ENCODE results near the gene FBXW4. TPM values are rescaled to one million over a fixed set of nuclear protein-coding genes. Genes with fewer than 3 reads are reported as not detected.

Gene FBXW4
- total and polyA plus RNA-seq, 8 donors = 36.6 to 95.3 (median 42.6) TPM

GRCh38 chr10:101607124-101607523, 87.8 kb downstream of the FBXW4 start:
- DNase-seq = no peak
- Histone ChIP-seq H3K27ac (no peak overlapping the region), H3K27me3 (no peaks in the 10 kb centered on the region), H3K4me1 (no peaks in the 10 kb centered on the region), H3K4me3 (no peak overlapping the region), H3K36me3 (peaks cover 48 to 89% (median 79%) of the 10 kb centered on the region in 4 donors), H3K9me3 (no peaks in the 10 kb centered on the region)
- WGBS, 5 donors = 36 to 53% (median 47%) methylated on average over 2 of the region's 2 CpGs; no CpG with 5 or more reads in 1 of the 5 donors
- TF ChIP-seq, protein P1, sequence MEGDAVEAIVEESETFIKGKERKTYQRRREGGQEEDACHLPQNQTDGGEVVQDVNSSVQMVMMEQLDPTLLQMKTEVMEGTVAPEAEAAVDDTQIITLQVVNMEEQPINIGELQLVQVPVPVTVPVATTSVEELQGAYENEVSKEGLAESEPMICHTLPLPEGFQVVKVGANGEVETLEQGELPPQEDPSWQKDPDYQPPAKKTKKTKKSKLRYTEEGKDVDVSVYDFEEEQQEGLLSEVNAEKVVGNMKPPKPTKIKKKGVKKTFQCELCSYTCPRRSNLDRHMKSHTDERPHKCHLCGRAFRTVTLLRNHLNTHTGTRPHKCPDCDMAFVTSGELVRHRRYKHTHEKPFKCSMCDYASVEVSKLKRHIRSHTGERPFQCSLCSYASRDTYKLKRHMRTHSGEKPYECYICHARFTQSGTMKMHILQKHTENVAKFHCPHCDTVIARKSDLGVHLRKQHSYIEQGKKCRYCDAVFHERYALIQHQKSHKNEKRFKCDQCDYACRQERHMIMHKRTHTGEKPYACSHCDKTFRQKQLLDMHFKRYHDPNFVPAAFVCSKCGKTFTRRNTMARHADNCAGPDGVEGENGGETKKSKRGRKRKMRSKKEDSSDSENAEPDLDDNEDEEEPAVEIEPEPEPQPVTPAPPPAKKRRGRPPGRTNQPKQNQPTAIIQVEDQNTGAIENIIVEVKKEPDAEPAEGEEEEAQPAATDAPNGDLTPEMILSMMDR (IDR thresholded peaks at IDR 0.05) = no peak
- TF ChIP-seq POLR2A (IDR thresholded peaks at IDR 0.05) (no peak), POLR2AphosphoS5 (IDR thresholded peaks at IDR 0.05) (no peak), EP300 (IDR thresholded peaks at IDR 0.05) (no peak)
- intact Hi-C loops (cut with DNase I; ENCODE audit: low total_unique reads) = no loop called here

DNA sequence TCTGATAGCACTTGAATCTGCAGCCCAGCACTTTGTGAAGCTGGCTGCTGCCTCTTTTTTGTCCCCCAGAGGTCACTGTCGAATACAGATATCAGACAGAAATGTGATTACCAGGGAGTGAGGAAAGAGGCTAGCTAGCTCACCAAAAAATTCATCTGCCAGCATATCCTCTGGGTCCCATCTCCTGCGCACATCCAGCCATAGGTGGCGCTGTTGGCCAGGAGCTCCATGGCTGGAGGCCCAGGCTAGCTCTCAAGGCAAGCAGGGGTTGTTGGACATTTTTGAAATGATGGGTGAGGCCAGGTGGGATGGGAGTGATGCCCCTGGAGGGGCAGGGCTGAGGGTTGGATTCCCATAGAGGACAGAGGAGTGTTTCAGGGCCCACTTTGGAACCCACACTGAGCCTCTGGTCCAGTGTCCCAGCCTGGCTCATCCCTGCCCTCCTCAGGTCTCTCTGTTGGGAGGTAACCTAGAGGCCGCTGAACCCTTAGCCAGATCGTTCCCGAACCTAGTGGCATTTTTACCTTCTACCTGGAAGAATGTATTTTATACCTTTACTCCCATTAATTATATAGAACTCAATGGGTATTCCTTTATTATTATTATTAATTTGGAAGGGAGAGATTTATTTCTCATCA, 92.1 kb downstream of the FBXW4 start:
- TF ChIP-seq EP300 (IDR thresholded peaks at IDR 0.05) (no peak), POLR2AphosphoS5 (IDR thresholded peaks at IDR 0.05) (no peak)
- TF ChIP-seq, protein P1 (IDR thresholded peaks at IDR 0.05) = peak in 5 of 7 experiments; percentile 42 to 80 (median 55)
- Histone ChIP-seq H3K27ac (no peak overlapping the region), H3K9me3 (no peaks in the 10 kb centered on the region), H3K4me1 (no peaks in the 10 kb centered on the region), H3K36me3 (peaks cover 14 to 60% (median 41%) of the 10 kb centered on the region in 4 donors), H3K27me3 (no peaks in the 10 kb centered on the region), H3K4me3 (no peak overlapping the region)
- DNase-seq = peak; percentile 74 to 85
- intact Hi-C loops (cut with DNase I; ENCODE audit: low total_unique reads) = loop anchor here (5.0 kb wide), 1 partner anchor 179 kb away; the partner anchor contains the start of gene NPM3
- WGBS, 5 donors = 46 to 57% (median 51%) methylated on average over 6 of the region's 6 CpGs

- Histone ChIP-seq H3K4me1 (no peaks in the 10 kb centered on the region), H3K36me3 (peaks cover 7 to 54% (median 28%) of the 10 kb centered on the region in 4 donors), H3K9me3 (no peaks in the 10 kb centered on the region), H3K27me3 (no peaks in the 10 kb centered on the region), H3K27ac (no peak overlapping the region), H3K4me3 (no peak overlapping the region)
- TF ChIP-seq POLR2AphosphoS5 (IDR thresholded peaks at IDR 0.05) (no peak), POLR2A (IDR thresholded peaks at IDR 0.05) (no peak), EP300 (IDR thresholded peaks at IDR 0.05) (no peak)
- DNase-seq = peak in 1 of 2 donors; percentile 35
- intact Hi-C loops (cut with DNase I; ENCODE audit: low total_unique reads) = loop anchor here (5.0 kb wide), 1 partner anchor 181 kb away; the partner anchor contains the start of gene NPM3
- 75 to 100% (median 95%) methylated on average over 1 of the region's 1 CpG for WGBS, 5 donors
These were observed 93.4 kb downstream of the FBXW4 start for GRCh38 chr10:101601541-101601940.

GRCh38 chr10:101597091-101597900, 97.7 kb downstream of the FBXW4 start:
- DNase-seq = no peak
- Histone ChIP-seq H3K4me3 (no peak overlapping the region), H3K27ac (no peak overlapping the region), H3K4me1 (no peaks in the 10 kb centered on the region), H3K27me3 (no peaks in the 10 kb centered on the region), H3K9me3 (no peaks in the 10 kb centered on the region), H3K36me3 (peaks cover 0 to 30% (median 14%) of the 10 kb centered on the region in 4 donors)
- 74 to 83% (median 79%) methylated on average over 14 of the region's 14 CpGs for WGBS, 5 donors
- intact Hi-C loops (cut with DNase I; ENCODE audit: low total_unique reads) = no loop called here
- no peak for TF ChIP-seq POLR2A (IDR thresholded peaks at IDR 0.05)
- TF ChIP-seq, protein P1 (IDR thresholded peaks at IDR 0.05) = no peak
- no peak for TF ChIP-seq EP300 (IDR thresholded peaks at IDR 0.05)
- TF ChIP-seq POLR2AphosphoS5 (IDR thresholded peaks at IDR 0.05) = no peak

Measured in stomach (tissue), 9 donors.